ENCODE data around the gene TRIM73.
"Not testable (repeated sequence)": the region's sequence is repeated elsewhere in the genome, so short reads cannot be mapped to it uniquely, and the experiment has no call there.

Gene TRIM73

DNA sequence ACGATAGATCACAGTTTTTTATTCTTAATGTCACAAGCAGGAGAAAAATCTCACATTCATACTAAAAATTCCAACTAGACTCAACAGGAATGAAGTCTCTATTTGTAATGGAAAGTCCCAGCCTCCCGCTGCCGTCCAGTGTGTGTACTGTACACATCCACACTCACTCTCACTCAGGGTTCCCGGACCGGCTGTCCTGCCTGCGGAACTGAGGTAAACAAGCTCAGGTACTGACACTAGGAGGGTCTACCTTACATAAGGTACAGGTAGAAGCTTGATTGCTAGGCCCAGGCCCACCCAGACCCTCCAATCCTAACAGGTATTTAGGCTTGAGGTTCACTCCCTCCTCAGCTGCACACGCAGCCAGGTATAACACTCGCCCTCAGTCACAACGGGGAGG is 21.4 kb downstream of the TRIM73 start:
- H3K36me3 ChIP-seq (ENCODE audit: low read depth); H3K27ac ChIP-seq (ENCODE audit: poor library complexity, severe bottlenecking); H3K4me3 ChIP-seq (ENCODE audit: severe bottlenecking); H3K4me1 ChIP-seq (ENCODE audit: insufficient read depth, poor library complexity, severe bottlenecking); ATAC-seq (ENCODE audit: low read depth); DNase-seq (ENCODE audit: low spot score); H3K9me3 ChIP-seq (ENCODE audit: severe bottlenecking); H3K27me3 ChIP-seq (ENCODE audit: insufficient read depth, poor library complexity, severe bottlenecking): not testable (repeated sequence)

DNA sequence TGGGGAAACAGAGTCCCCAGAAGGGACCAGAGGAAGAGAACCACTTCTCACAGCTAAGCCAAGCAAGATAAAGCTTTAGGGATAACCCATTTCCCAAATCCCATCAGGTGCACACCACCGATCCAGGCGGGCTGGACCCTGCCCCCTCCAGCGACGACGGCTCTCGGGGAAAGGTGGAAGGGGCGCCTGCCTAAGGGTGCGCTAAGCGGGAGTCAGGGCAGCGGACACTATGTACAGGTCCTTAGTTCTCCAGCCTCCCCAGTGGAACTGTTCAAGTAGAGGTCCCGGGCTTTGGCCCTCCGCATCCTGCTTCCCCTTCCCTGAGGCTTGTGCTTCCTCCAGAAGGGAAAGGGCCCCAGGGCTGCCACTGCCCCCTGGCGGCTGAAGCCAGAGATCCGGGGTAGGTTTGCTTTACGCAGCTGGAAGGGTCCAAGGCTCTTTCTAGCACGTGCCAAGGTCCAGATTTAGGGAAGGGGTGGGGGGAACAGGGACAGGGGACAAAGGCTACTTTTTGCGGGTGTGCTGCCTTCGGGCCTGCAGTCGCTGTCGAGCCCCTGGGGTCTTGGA is 22.9 kb downstream of the TRIM73 start:
- H3K27me3 ChIP-seq (ENCODE audit: insufficient read depth, poor library complexity, severe bottlenecking); H3K4me1 ChIP-seq (ENCODE audit: insufficient read depth, poor library complexity, severe bottlenecking); H3K9me3 ChIP-seq (ENCODE audit: severe bottlenecking); H3K36me3 ChIP-seq (ENCODE audit: low read depth); H3K27ac ChIP-seq (ENCODE audit: poor library complexity, severe bottlenecking); ATAC-seq (ENCODE audit: low read depth); DNase-seq (ENCODE audit: low spot score); H3K4me3 ChIP-seq (ENCODE audit: severe bottlenecking): not testable (repeated sequence)
- peak; percentile 17 for TF ChIP-seq CTCF (IDR thresholded peaks at IDR 0.05; ENCODE audit: poor library complexity, severe bottlenecking)

DNA sequence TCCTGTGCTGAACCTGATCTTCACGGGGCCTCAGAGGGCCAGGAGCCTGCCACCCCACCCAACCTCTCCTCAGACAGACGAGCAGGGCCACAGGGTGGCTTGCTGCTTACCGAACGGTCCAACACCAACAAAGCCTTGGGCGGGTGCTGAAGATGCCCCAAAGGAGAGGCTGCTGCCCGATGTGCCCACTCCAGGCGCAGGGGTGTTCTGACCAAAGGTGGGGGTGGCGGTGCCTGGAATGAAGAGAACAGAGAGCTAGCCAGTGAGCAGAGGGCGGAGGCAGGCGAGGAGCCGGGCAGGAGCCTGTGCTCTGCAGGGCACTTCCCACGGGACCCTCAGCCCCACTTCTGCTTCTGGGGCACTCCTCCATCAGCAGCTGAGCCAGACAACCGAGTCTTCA is 23.8 kb downstream of the TRIM73 start:
- H3K27me3 ChIP-seq (ENCODE audit: insufficient read depth, poor library complexity, severe bottlenecking); DNase-seq (ENCODE audit: low spot score); H3K4me1 ChIP-seq (ENCODE audit: insufficient read depth, poor library complexity, severe bottlenecking); H3K4me3 ChIP-seq (ENCODE audit: severe bottlenecking); H3K27ac ChIP-seq (ENCODE audit: poor library complexity, severe bottlenecking); H3K36me3 ChIP-seq (ENCODE audit: low read depth); H3K9me3 ChIP-seq (ENCODE audit: severe bottlenecking): not testable (repeated sequence)
- ATAC-seq (ENCODE audit: low read depth) = 0 out of 3 replicates have a peak, but pooled peaks have one; percentile 3

DNA sequence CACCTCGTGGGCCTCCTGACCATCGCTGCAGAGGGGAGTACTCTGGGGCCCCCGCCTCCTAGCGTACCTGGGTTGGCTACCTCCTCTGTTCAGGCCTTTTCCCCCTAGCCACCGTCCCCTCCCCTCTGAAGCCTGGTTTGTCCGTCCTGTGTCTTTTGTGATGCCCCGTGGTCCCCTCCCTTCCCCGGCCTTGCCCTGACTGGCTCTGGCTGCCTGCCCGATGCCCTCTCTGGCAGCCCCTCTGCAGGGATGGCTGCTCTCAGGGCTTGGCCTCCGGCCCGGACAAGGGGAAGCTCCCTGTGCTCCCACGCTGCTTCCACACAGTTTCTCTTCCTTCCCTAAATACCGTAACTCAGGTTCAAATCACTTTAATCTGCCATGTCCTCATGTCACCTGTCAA is 24.3 kb downstream of the TRIM73 start:
- not testable (repeated sequence) for H3K9me3 ChIP-seq (ENCODE audit: severe bottlenecking); H3K27ac ChIP-seq (ENCODE audit: poor library complexity, severe bottlenecking); ATAC-seq (ENCODE audit: low read depth); H3K4me3 ChIP-seq (ENCODE audit: severe bottlenecking); DNase-seq (ENCODE audit: low spot score); H3K4me1 ChIP-seq (ENCODE audit: insufficient read depth, poor library complexity, severe bottlenecking); H3K27me3 ChIP-seq (ENCODE audit: insufficient read depth, poor library complexity, severe bottlenecking)
- peaks cover 13% of the 10 kb centered on the region for H3K36me3 ChIP-seq (ENCODE audit: low read depth)

DNA sequence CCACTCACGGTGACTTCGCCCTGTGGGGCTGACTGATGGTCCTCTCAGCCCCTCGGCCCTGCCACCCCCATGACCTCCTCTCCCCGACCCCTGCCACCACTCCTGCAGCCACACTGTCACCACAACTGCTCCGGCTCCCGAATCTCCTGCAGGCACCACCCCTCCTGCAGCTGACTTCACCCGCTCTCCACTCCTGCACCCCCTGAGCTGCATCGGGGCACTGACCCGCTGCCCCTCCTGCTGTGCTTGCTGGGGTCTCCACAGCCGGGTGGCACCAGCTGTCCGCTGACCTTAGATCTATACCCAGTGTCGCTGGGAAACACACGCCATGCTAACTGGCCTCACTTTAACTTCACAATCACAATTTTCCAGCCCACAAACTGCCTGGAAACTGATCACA is 24.7 kb downstream of the TRIM73 start:
- H3K4me1 ChIP-seq (ENCODE audit: insufficient read depth, poor library complexity, severe bottlenecking); ATAC-seq (ENCODE audit: low read depth); H3K27ac ChIP-seq (ENCODE audit: poor library complexity, severe bottlenecking); H3K4me3 ChIP-seq (ENCODE audit: severe bottlenecking); H3K9me3 ChIP-seq (ENCODE audit: severe bottlenecking); H3K27me3 ChIP-seq (ENCODE audit: insufficient read depth, poor library complexity, severe bottlenecking); DNase-seq (ENCODE audit: low spot score): not testable (repeated sequence)
- peaks cover 13% of the 10 kb centered on the region for H3K36me3 ChIP-seq (ENCODE audit: low read depth)

- H3K27me3 ChIP-seq (ENCODE audit: insufficient read depth, poor library complexity, severe bottlenecking); DNase-seq (ENCODE audit: low spot score); H3K27ac ChIP-seq (ENCODE audit: poor library complexity, severe bottlenecking); H3K4me1 ChIP-seq (ENCODE audit: insufficient read depth, poor library complexity, severe bottlenecking); ATAC-seq (ENCODE audit: low read depth); H3K9me3 ChIP-seq (ENCODE audit: severe bottlenecking); H3K4me3 ChIP-seq (ENCODE audit: severe bottlenecking): not testable (repeated sequence)
- peaks cover 11% of the 10 kb centered on the region for H3K36me3 ChIP-seq (ENCODE audit: low read depth)
These were observed 26.6 kb downstream of the TRIM73 start for GRCh38 chr7:75421798-75422710.

DNA sequence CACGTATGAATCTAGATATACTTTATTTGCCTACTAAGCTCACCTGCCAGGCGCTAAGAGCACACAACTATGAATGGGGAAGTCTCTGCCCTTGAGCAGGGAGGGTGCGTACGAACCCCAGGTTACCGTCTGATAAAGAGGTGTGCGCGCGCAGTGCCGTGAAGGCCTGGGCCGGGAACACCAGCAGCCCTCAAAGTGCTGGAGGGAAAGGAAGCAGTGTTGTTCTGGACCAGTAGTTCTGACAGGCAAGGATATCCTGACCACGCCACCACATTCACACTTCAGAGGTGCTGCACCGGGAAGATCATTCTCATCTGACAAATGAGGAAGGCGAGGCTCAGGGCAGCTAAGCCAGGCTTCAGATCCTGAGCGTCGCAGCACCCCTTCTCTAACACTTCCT is 28.1 kb downstream of the TRIM73 start:
- not testable (repeated sequence) for ATAC-seq (ENCODE audit: low read depth); H3K4me3 ChIP-seq (ENCODE audit: severe bottlenecking); H3K27me3 ChIP-seq (ENCODE audit: insufficient read depth, poor library complexity, severe bottlenecking); H3K4me1 ChIP-seq (ENCODE audit: insufficient read depth, poor library complexity, severe bottlenecking); DNase-seq (ENCODE audit: low spot score); H3K27ac ChIP-seq (ENCODE audit: poor library complexity, severe bottlenecking); H3K9me3 ChIP-seq (ENCODE audit: severe bottlenecking)
- peaks cover 14% of the 10 kb centered on the region for H3K36me3 ChIP-seq (ENCODE audit: low read depth)

GRCh38 chr7:75439000-75439399 is 43.6 kb downstream of the TRIM73 start:
- H3K36me3 ChIP-seq (ENCODE audit: low read depth) = peaks cover 59% of the 10 kb centered on the region
- not testable (repeated sequence) for ATAC-seq (ENCODE audit: low read depth)

DNA sequence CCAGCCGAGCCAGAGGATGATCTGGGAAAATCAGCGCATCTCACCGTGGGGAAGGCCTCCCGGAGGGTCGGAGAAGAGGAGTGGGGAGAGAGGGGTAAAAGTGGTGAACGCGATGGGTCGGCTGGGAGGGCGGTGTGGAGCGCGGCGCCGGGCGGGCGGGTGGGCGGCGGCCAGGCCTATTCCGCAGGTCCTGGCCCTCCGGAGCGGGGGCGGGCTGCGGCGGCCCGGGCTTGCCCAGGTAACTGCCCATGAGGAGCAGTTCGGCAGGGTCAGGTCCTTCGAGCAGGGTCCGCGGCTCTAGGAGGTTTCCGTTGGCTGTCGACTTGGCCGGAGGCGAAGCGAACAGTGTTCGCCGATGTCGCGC is 46.7 kb downstream of the TRIM73 start:
- peak overlapping the region; percentile 97 for H3K4me3 ChIP-seq (ENCODE audit: severe bottlenecking)
- not testable (repeated sequence) for DNase-seq (ENCODE audit: low spot score); H3K4me1 ChIP-seq (ENCODE audit: insufficient read depth, poor library complexity, severe bottlenecking); H3K27ac ChIP-seq (ENCODE audit: poor library complexity, severe bottlenecking); ATAC-seq (ENCODE audit: low read depth); H3K27me3 ChIP-seq (ENCODE audit: insufficient read depth, poor library complexity, severe bottlenecking); H3K9me3 ChIP-seq (ENCODE audit: severe bottlenecking)
- H3K36me3 ChIP-seq (ENCODE audit: low read depth) = peaks cover 30% of the 10 kb centered on the region

More at GRCh38 chr7:75439000-75439399, 43.6 kb downstream of the TRIM73 start:
- not testable (repeated sequence) for DNase-seq (ENCODE audit: low spot score); H3K27ac ChIP-seq (ENCODE audit: poor library complexity, severe bottlenecking); H3K9me3 ChIP-seq (ENCODE audit: severe bottlenecking); H3K4me1 ChIP-seq (ENCODE audit: insufficient read depth, poor library complexity, severe bottlenecking); H3K4me3 ChIP-seq (ENCODE audit: severe bottlenecking); H3K27me3 ChIP-seq (ENCODE audit: insufficient read depth, poor library complexity, severe bottlenecking)

DNA sequence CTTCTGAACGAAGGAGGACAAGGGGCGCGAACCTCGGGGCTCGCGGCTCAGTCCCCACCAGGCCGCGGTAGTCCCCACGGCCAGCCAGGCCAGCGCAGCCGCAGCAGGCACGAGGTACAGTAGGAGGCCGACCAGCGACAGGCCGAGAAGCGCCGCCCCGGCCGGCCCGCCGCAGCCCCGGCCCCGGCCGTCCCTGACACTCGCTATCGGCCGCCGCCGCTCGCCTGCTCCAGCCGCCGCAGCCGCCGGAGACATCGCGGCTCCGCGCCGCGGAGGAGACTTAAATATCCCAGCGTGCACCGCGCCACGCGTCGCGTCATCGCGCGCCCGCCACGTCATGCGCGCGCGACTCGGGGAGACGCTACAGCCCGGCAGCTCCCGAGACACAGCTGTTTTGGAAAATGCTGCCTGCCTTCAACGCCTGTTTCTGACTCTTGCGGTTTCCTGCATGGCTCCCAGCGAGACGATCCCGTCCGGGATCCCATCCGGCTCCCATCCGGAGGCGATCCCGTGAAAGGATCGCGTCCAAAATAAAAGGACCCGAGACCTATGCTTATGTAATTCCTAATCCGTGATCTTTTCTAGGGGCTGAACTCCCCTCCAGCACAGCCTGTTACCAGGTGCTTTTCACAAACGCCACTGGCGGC is 47.2 kb downstream of the TRIM73 start:
- not testable (repeated sequence) for H3K27ac ChIP-seq (ENCODE audit: poor library complexity, severe bottlenecking); H3K9me3 ChIP-seq (ENCODE audit: severe bottlenecking); H3K27me3 ChIP-seq (ENCODE audit: insufficient read depth, poor library complexity, severe bottlenecking); DNase-seq (ENCODE audit: low spot score); H3K4me1 ChIP-seq (ENCODE audit: insufficient read depth, poor library complexity, severe bottlenecking)
- peak overlapping the region; percentile 97 for H3K4me3 ChIP-seq (ENCODE audit: severe bottlenecking)
- ATAC-seq (ENCODE audit: low read depth) = peak; percentile 79
- peaks cover 25% of the 10 kb centered on the region for H3K36me3 ChIP-seq (ENCODE audit: low read depth)
